DMS 273 treated with DMSO at 0.1 percent for 48 hours (cell line): Measurements from ENCODE around the gene INTS6.
"Not testable (repeated sequence)": the region's sequence is repeated elsewhere in the genome, so short reads cannot be mapped to it uniquely, and the experiment has no call there.

Experiments used
- DNase-seq: peaks from one replicate; lab custom pipeline; 2025; lab: John Stamatoyannopoulos, UW

Gene INTS6

GRCh38 chr13:51453959-51454703, 1.3 kb upstream of the INTS6 start:
- peak; percentile 19 for DNase-seq

GRCh38 chr13:51453207-51453958, 547 bp upstream of the INTS6 start:
- DNase-seq: no peak

GRCh38 chr13:51451467-51452360, 1.1 kb downstream of the INTS6 start:
- peak; percentile 6 for DNase-seq

GRCh38 chr13:51451134-51451466, 1.7 kb downstream of the INTS6 start:
- DNase-seq: no peak

- no peak for DNase-seq
These were observed 3.8 kb downstream of the INTS6 start for GRCh38 chr13:51449018-51449417.

DNA sequence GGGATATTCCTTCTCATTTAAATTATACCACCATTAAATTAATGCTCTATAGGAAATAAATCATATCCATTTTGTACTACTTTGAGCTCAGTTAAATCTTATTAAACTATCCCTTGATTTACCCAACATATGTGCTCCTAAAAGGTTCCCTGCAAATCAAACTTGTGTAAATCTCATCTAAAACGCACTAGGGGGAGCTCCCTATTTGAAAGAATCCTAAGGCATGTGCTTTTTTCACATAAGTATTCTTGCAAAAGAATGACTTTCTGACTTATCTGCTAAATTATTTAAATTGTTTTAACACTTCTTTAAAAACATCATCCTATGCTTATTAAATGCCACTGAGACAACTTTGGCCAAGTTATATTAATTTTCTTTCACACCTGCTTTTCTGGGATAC, 7.9 kb downstream of the INTS6 start:
- DNase-seq: no peak

- no peak for DNase-seq
These were observed 12.5 kb downstream of the INTS6 start for GRCh38 chr13:51440381-51440780.

DNA sequence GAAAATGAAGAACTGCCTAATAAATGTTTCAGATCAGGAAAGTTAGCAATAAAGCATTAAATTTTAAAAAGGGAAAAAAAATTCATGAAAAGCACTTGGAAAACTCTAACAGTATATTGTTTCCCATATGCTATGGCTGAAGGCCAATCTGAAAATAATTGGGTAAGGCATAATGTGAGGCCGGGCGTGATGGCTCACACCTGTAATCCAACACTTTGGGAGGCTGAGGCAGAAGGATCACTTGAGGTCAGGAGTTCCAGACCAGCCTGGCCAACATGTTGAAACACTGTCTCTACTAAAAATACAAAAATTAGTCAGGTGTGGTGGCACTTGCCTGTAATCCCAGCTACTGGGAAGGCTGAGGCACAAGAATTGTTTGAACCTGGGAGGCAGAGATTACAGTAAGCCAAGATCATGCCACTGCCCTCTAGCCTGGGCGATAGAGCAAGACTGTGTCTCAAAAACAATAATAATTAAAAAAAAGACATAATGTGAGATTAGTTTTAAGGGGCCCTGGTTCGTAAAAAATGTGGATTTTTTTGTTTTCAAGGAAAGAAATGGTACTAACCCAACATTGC, 15.2 kb downstream of the INTS6 start:
- no peak for DNase-seq

DNA sequence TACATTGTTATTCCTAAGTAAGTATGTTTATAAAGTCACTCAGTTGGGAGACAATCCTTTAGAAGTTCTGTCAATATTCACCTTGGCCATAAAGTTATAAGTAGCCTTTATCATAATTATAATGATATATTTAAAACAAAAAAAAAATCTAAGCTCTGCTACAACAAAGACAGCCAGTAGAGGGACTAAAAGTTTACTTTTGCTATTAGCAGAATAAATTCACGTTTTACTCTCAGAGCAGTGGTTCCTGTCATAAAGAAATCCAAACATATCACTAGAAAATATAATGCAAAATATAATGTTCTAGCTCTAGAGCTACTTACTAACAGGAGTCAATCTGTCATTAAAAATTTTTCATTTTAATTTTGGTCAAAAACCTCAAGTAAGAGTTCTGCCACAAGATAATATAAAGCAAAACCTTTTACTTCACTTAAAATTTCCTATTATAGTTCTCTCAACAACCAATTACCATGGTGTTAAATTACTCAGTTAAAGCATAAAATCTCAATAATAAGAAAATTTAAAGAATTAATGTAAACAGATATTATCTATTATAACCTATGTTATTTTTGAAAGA, 17.7 kb downstream of the INTS6 start:
- no peak for DNase-seq

- no peak for DNase-seq
These were observed 20.3 kb downstream of the INTS6 start for GRCh38 chr13:51432576-51432975.

DNA sequence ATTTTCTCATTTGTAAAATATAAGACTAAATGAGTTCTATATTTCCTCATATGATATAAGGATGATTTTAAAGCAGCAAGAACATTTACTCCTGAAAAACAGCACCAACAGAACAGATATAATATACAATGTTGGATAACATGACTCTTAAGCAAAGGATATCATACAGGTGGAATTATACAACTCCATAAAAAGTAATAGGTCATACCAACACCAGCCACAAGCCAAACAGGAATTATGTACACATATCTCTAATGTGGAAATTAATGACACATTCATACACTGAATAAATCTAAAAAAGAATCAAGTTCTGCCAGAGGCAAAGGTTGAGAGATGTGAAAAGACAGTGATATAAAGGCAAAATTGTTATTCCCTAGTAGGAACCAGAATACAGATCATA, 25.9 kb downstream of the INTS6 start:
- no peak for DNase-seq

- no peak for DNase-seq
These were observed 27.3 kb downstream of the INTS6 start for GRCh38 chr13:51425410-51426042.

- DNase-seq: no peak
These were observed 29.1 kb downstream of the INTS6 start for GRCh38 chr13:51423766-51424165.

DNA sequence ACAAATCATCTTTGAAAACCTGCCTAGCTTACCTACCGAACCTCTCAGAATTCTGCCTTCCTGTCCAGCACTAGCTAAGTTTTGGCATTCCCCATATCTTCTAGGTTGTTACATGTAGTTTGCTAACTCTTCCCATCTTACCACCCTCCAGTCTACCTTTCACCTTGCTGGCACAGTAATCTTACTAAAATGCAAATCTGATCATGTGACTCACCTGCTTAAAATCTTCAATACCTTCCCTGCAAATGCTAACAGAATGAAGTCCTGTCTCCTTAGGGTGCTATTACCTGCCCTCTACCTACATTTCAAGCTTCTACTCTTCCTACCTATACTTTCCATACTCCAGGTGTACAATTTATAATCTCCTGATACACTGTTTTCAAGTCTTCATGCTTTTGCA, 30.4 kb downstream of the INTS6 start:
- DNase-seq: no peak

DNA sequence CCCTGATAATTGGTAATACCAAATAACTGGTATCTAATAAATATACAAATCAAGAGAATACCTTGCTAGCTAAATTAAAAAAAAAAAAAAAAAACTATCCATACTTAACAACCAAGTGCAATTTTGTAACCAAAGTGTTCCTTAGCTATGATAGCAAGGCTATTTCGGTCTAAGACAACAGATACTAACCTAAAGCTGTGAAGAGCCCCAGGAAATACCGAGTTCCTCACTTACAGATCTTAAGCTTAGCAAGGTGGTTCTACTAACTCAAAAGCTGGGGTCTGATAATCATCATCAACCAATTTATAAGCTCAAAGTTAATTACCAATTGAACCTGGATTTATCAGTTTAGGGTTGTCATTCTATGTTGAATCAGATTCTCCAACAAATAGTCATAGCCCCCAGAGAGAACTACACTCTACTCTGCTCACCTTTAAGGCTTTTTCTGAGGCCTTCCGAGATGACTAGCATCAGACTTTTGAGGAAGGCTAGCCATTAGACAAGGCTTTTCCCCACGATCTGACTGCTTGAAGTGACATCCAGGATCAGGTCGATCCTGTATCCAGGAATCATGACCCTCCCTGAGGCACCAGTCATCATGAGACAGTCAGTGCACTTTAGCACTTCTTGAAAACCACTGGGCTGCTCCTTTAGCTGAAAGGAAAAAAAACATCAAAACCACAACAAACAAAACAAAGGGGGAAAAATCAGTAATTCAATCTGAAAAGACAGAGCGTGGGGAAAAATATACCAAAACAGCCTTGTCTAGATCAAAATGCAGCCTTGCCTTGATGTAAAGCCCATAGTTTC, 31.9 kb downstream of the INTS6 start:
- no peak for DNase-seq

DNA sequence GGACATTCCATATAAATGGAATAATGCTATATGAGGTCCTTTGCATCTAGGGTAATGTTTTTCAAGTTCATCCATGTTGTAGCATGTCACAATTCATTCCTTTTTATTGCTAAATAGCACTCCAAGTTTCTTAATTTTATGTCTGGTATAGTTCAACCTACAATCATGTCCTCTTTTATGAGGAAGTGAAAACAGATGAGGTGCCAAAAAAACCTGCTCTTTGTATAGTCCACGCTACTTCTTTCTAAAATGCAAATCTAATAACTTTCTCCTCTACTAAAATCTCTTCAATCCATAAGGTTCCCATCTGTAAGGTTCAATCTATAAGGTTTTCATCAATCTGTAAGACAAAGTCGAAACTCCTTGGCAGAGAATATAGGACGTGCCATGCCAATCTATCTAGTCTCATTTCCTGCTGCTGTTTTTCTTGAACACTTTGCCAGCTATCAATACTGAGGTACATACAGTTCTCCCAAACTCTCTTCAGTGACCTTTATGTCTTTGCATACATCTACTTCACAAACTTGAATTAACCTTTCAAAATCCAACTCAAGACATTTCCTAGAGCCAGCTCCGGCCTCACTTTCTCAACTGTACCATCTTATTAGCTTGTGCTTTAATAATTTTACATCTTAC, 33.7 kb downstream of the INTS6 start:
- DNase-seq: no peak

DNA sequence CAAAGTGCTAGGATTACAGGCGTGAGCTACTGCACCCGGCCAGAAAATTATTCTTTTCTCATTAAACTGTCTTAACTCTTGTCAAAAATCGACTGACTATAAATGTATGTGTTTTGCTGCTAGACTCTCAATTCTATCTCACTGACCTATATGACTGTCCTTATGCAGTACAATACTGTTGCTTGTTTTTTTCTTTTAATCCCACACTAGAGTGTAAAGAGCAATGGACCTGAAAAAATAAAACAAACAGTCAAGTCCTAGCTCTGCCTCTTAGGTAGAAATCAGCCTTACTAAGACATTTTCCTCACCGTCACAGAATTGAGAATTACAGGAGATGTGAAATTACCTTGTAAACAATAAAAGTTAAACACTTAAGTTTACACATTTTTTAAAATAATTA, 35.1 kb downstream of the INTS6 start:
- DNase-seq: no peak

DNA sequence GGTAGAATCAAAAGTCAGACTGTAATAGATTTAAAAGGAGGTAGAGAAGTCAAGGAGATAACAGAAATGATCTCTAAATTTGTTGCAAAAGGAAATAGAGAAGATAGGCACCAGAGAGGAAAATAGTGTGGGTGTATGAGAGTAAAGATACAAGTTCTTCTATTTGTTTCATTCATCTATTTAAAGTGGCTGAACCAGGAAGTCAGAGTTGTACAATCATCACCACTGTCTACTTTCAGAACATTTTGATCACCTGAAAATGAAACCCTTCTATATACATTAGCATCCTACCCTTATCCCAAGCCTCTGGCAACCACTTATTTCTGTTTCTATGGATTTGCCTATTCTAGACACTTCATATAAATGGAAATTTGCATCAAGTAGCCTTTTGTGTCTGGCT, 36.7 kb downstream of the INTS6 start:
- DNase-seq: no peak

DNA sequence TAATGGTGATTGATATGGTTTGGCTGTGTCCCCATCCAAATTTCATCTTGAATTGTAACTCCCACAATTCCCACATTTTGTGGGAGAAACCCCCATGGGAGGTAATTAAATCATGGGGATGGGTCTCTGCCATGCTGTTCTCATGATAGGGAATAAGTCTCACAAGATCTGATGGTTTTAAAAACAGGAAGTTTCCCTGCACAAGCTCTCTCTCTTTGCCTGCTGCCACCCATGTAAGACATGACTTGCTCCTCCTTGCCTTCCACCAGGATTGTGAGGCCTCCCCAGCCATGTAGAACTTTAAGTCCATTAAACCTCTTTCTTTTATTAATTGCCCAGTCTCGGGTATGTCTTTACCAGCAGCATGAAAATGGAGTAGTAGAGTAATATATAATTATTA, 37.5 kb downstream of the INTS6 start:
- not testable (repeated sequence) for DNase-seq

DNA sequence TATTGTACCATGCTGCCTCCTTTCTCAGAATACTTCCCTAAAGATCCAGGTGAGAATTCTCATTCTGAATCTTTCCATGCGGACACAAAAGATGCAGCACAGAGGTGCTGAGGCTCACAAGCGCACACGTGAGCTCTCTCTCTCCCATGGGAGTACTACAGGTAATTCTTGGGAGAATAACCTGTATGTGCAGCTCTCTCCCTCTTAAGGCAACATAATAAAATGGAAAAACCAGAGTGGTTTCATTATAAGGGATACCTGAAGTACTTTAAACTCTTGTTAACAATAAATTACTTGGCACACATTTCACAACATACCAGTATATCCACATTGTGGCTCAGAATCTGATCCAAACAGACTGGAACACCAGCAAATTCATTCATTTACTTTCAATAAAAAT, 40.4 kb downstream of the INTS6 start:
- no peak for DNase-seq
